GM08714 (cell line): ENCODE data around the gene TRIM17.

ENCODE experiments used
- H3K4me3 ChIP-seq: fragments of 200-500 bp; sonication (Bioruptor generic); 2 replicates; pipeline ENCODE4 v1.5.1; 2014; ENCODE audit warnings: mild to moderate bottlenecking, low read length, inconsistent platforms
- ZNF274 ChIP-seq: IDR thresholded peaks from 2 replicates; pipeline ENCODE4 v1.6.1; 2012; ENCODE audit warnings: mild to moderate bottlenecking, low read depth, low read length

Gene TRIM17

GRCh38 chr1:228369608-228370438 lies 46.8 kb downstream of the TRIM17 start:
- TF ChIP-seq ZNF274: no peak
- H3K4me3 ChIP-seq: no peak overlapping the region

DNA sequence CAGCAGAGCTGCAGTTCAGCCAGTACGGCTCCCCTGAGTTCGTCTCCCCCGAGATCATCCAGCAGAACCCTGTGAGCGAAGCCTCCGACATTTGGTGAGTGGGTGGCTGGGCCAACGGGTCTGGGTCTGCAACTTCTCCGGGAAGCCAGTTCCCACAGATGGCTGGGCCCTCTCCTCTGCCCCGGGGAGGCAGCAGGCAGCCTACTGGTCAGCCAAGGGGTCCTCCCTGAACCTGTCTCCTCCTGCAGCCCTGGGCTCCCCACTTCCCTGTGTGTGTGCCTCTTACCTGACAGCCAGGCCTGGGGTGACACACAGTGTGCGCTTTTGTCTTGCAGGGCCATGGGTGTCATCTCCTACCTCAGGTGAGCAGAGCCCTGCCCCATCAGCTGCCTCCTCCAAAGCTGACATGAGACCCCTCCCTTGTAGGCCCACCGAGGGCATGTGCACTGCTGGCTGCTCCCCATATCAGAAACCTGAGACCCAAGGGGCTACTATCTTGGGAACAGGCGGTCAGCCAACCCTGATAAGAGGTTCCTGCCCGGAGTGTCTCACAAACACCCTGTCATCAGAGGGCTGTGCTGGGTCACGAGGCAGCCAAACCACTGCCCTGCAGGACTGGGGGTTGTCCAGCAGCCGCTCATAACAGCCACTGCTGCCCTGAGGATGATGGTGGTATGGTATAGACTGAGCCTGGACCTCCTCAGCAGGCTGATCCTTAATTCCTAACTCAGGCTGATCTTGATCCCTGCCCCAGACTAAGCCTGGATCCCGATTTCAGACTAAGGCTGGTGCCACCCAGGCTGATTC lies 47.7 kb downstream of the TRIM17 start:
- no peak for TF ChIP-seq ZNF274

DNA sequence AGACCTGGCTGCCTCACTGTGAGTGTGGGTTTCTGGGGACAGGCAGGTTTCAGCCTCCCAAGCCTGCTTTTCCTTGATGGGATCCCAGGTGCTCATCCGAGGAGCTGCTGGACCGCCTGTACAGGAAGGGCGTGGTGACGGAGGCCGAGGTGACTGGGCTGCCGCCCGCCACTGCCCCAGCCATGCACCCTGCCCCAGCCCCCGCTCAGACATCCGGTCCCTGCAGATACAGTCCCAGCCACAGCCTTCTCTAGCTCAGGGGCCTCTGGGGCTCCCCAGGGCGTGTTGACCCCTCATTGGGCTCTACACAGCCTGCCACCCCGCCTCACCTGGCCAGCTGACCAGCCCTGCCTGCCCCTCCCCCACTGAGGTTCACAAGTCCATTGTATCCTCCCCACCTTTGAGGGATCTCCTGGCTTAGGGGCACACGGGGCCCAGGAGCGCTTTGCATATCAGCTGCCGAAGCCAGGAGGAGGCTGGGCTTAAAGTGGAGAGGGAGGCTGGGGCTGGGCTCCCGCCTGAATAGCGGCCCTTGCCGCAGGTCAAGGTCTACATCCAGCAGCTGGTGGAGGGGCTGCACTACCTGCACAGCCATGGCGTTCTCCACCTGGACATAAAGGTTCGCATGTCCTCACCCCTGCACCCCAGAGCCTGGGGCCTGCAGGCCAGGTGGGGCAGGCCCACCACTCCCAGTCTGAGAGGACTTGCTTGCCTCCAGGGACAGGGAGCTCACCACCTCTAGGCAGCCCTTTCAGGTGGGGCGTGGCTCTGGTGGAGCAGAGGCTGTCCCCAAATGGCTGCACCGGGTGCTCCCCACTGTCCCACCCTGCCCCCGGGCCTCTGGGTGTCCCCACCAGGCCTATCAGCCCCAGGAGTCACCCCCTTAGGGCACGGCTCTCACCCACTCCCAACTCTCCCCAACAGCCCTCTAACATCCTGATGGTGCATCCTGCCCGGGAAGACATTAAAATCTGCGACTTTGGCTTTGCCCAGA lies 48.6 kb downstream of the TRIM17 start:
- no peak overlapping the region for H3K4me3 ChIP-seq

More for the DNA sequence above, 47.7 kb downstream of the TRIM17 start:
- H3K4me3 ChIP-seq: no peak overlapping the region

GRCh38 chr1:228366866-228367741 lies 49.6 kb downstream of the TRIM17 start:
- H3K4me3 ChIP-seq: no peak overlapping the region
- no peak for TF ChIP-seq ZNF274

More for the DNA sequence above, 48.6 kb downstream of the TRIM17 start:
- no peak for TF ChIP-seq ZNF274

GRCh38 chr1:228366062-228366865 lies 50.4 kb downstream of the TRIM17 start:
- TF ChIP-seq ZNF274: no peak
- H3K4me3 ChIP-seq: no peak overlapping the region

GRCh38 chr1:228365271-228366061 lies 51.2 kb downstream of the TRIM17 start:
- no peak for TF ChIP-seq ZNF274
- H3K4me3 ChIP-seq: no peak overlapping the region

DNA sequence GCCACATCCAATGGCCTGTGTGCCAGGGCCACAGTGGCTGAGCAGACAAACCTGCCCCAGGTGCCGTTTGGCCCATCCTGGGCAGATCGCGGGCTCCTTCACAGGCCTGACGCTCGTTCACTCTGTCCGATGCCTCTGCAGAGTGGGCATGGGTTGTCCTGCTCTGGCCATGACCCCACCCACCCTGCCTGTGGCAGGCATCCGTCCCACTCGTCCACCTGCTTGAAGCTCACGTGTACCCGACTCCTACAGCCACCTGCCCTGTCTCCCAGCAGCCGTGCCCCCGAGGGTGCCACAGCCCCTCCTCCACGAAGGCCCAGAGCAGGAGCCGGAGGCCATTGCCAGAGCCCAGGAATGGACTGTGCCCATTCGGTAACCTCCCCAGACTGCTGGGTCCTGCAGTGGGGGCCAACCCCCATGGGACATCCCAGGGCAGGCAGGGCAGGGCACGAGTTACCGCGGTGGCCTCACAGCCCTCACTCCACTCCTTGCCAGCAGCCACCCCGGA lies 51.9 kb downstream of the TRIM17 start:
- no peak for TF ChIP-seq ZNF274

GRCh38 chr1:228364068-228364705 lies 52.5 kb downstream of the TRIM17 start:
- no peak for TF ChIP-seq ZNF274
- no peak overlapping the region for H3K4me3 ChIP-seq

More for the DNA sequence above, 51.9 kb downstream of the TRIM17 start:
- no peak overlapping the region for H3K4me3 ChIP-seq

DNA sequence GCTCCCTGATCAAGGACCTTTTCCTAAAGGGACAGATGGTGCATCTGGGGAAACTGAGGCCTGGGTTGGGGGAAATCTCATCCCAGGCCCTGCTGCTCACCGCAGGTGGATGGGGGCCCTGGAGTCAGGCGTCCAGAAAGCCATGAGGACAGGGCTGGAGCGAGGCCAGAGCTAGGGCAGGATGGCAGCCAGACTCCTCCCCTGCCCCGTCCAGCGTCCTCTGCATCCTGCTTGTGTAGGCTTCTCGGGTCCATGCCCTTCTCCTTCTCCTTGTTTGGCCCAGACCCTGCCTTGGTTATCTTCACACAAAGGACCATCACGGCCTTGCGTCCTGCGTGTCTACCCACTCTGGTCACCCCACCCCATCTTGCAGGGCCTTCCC lies 53.0 kb downstream of the TRIM17 start:
- no peak overlapping the region for H3K4me3 ChIP-seq
- TF ChIP-seq ZNF274: no peak

- TF ChIP-seq ZNF274: no peak
- no peak overlapping the region for H3K4me3 ChIP-seq
Observed at GRCh38 chr1:228362884-228363450, 53.7 kb downstream of the TRIM17 start.
